Upper lobe of left lung (tissue), 6 donors: ENCODE data around the gene FZD2. TPM values are rescaled to one million over a fixed set of nuclear protein-coding genes. Genes with fewer than 3 reads are reported as not detected.
A peak's percentile ranks its signal among the peaks of the same experiment; 100 is the strongest.

Experiments used
- ATAC-seq, 2 donors: fragments of 200-7000 bp; cut with Tn5 transposase; one replicate each; pipeline ENCODE4 v1.9.1; 2022; ENCODE audit warnings: mild to moderate bottlenecking in 2 of 2, moderate library complexity in 2 of 2; ENCODE audit not compliant: low FRiP score in 2 of 2
- DNase-seq, 2 donors: peaks; one replicate each; pipeline ENCODE4 v3.0.0-alpha.2; 2019 to 2020
- H3K27ac ChIP-seq, 4 donors: fragments of 200-600 bp; sonication (generic); one replicate each; pipeline ENCODE4 v1.5.1; 2016 to 2019
- H3K27me3 ChIP-seq, 4 donors: fragments of 200-600 bp; sonication (generic); one replicate each; pipeline ENCODE4 v1.5.1; 2017 to 2019
- H3K36me3 ChIP-seq, 4 donors: fragments of 200-600 bp; sonication (generic); one replicate each; pipeline ENCODE4 v1.5.1; 2016 to 2019
- H3K4me1 ChIP-seq, 4 donors: fragments of 200-600 bp; sonication (generic); one replicate each; pipeline ENCODE4 v1.5.1; 2018 to 2019
- H3K4me3 ChIP-seq, 4 donors: fragments of 200-600 bp; sonication (generic); one replicate each; pipeline ENCODE4 v1.5.1; 2017 to 2019; ENCODE audit warnings: mild to moderate bottlenecking in 2 of 4, moderate library complexity in 1 of 4
- H3K9me3 ChIP-seq, 4 donors: fragments of 200-600 bp; sonication (generic); one replicate each; pipeline ENCODE4 v1.5.1; 2018 to 2019
- CTCF ChIP-seq, 6 experiments: fragments of 450-650 bp in 4 of 6; fragments of 200-600 bp in 2 of 6; sonication (generic) in 2 of 6; IDR thresholded peaks; one replicate each; pipeline ENCODE4 v1.5.1; 2016 to 2019; ENCODE audit warnings: antibody characterized with exemption in 6 of 6
- EP300 ChIP-seq, 4 donors: sonication (generic); formaldehyde crosslinking; IDR thresholded peaks; one replicate each; pipeline ENCODE4 v1.5.1; 2017; ENCODE audit warnings: antibody characterized with exemption in 4 of 4, control low read depth in 2 of 4
- POLR2A ChIP-seq, 4 donors: fragments of 450-650 bp; IDR thresholded peaks; one replicate each; pipeline ENCODE4 v1.5.1; 2016 to 2017; ENCODE audit warnings: antibody characterized with exemption in 4 of 4, mild to moderate bottlenecking in 2 of 4
- POLR2AphosphoS5 ChIP-seq, 2 donors: sonication (generic); formaldehyde crosslinking; IDR thresholded peaks; one replicate each; pipeline ENCODE4 v1.5.1; 2017; ENCODE audit warnings: antibody characterized with exemption in 2 of 2
- WGBS, 2 donors: methylation state at CpG; one replicate each; pipeline ENCODE4 v1.1.5; 2017 to 2018; 5-methylcytosine and 5-hydroxymethylcytosine counted together
- total RNA-seq, 6 donors: library from RNA; depleted of rRNA in 4 of 6; stranded (reverse); fragments of >200 nt in 4 of 6; gene quantifications; one replicate each; pipeline versions ENCODE4 v1.1.0 to v1.2.1, GENCODE V29; 2016 to 2021
- donor health status: DM: no; HTN: no; CAD: no; lungs with moderate emphysema.
- donor health status: DM: no; HTN: yes; CAD: no; lungs with severe emphysema.

Gene FZD2
- total RNA-seq, 6 donors from 2014 or later: 4.2 to 12.9 (median 7.5) TPM

DNA sequence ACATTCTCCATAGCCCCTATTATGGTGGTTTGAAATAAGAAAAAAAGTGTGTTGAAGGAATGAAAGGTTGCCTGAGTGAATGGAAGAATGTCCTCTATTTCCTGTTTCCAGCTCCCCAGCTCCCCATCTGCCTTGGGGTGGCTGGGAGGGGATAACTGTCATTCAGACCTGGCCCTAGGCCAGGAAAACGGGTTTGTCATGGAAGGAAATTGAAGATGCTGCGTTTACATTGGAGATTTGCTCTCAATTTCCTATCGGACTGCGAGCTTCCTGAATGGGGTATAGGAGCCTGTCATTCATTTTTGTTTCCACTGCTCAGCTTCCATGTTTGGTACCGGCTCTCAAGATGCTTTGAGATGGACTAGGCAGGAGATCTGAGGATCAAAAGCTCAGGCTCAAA lies 2.2 kb upstream of the FZD2 start:
- no peak overlapping the region for H3K27ac ChIP-seq
- peaks cover 0 to 21% (median 8%) of the 10 kb centered on the region in 4 donors for H3K27me3 ChIP-seq
- 33 to 45% methylated on average over 5 of the region's 5 CpGs for whole genome bisulfite sequencing, 2 donors
- H3K36me3 ChIP-seq: no peaks in the 10 kb centered on the region
- DNase-seq (no peak), ATAC-seq (no peak)
- H3K4me1 ChIP-seq: peaks cover 25 to 44% (median 28%) of the 10 kb centered on the region in 4 donors
- TF ChIP-seq POLR2A (IDR thresholded peaks at IDR 0.05): no peak
- no peak for TF ChIP-seq EP300 (IDR thresholded peaks at IDR 0.05)
- TF ChIP-seq CTCF (IDR thresholded peaks at IDR 0.05): no peak
- TF ChIP-seq POLR2AphosphoS5 (IDR thresholded peaks at IDR 0.05): no peak
- no peak overlapping the region for H3K4me3 ChIP-seq
- no peaks in the 10 kb centered on the region for H3K9me3 ChIP-seq

DNA sequence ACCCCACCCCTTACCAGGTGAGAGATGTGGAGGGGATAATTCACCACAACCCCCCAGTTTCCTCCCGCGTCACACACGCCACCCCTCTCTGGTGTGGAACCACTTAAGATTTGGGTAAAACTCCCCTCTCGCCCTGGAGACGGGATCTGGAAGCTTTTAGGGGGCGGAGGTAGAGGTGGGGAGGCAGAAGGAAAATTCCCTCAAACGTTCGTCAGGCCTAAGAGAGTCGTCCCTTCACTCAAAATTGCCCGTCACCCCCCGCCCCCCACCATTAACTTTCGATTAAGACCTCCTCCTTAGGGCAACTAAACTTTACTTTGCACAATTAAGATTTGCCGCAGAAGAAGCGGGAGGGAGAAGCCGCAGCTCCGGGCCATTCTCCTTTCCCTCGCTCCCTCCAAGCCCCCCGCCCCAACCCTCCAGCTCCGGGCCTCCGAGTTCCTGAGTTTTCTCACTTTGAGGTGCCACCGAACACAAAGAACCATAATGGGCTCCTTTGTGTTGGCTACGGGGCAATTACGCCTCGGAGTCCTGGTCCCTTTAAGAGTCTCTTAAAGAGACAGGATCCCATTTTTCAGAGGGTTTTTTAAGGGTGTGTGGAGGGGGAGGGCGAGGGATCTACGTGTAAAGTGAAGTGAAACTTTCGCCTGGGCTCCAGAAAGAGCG lies 985 bp upstream of the FZD2 start:
- DNase-seq: peak in 1 of 2 donors; percentile 36
- WGBS, 2 donors: 3% methylated on average over 27 to 28 of the region's 28 CpGs

DNA sequence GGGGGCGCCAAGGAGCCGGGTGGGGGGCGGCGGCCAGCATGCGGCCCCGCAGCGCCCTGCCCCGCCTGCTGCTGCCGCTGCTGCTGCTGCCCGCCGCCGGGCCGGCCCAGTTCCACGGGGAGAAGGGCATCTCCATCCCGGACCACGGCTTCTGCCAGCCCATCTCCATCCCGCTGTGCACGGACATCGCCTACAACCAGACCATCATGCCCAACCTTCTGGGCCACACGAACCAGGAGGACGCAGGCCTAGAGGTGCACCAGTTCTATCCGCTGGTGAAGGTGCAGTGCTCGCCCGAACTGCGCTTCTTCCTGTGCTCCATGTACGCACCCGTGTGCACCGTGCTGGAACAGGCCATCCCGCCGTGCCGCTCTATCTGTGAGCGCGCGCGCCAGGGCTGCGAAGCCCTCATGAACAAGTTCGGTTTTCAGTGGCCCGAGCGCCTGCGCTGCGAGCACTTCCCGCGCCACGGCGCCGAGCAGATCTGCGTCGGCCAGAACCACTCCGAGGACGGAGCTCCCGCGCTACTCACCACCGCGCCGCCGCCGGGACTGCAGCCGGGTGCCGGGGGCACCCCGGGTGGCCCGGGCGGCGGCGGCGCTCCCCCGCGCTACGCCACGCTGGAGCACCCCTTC lies 484 bp downstream of the FZD2 start:
- WGBS, 2 donors: 5 to 8% methylated on average over 17 to 18 of the region's 69 CpGs
- no peaks in the 10 kb centered on the region for H3K9me3 ChIP-seq
- peak overlapping the region in 2 of 4 donors; percentile 81 to 87 for H3K27ac ChIP-seq
- DNase-seq (peak; percentile 25 to 90), ATAC-seq (peak in 1 of 2 donors; percentile 49)
- H3K4me1 ChIP-seq: peaks cover 23 to 44% (median 27%) of the 10 kb centered on the region in 4 donors
- H3K27me3 ChIP-seq: peaks cover 0 to 21% (median 8%) of the 10 kb centered on the region in 4 donors
- H3K36me3 ChIP-seq: no peaks in the 10 kb centered on the region
- TF ChIP-seq POLR2AphosphoS5 (IDR thresholded peaks at IDR 0.05) (no peak), POLR2A (IDR thresholded peaks at IDR 0.05) (no peak), EP300 (IDR thresholded peaks at IDR 0.05) (no peak), CTCF (IDR thresholded peaks at IDR 0.05) (no peak)
- peak overlapping the region; percentile 59 to 80 (median 70) for H3K4me3 ChIP-seq

More for the DNA sequence above, 985 bp upstream of the FZD2 start:
- Histone ChIP-seq H3K27me3 (peaks cover 0 to 21% (median 8%) of the 10 kb centered on the region in 4 donors), H3K4me1 (peaks cover 25 to 44% (median 28%) of the 10 kb centered on the region in 4 donors), H3K4me3 (peak overlapping the region; percentile 59 to 80 (median 70)), H3K9me3 (no peaks in the 10 kb centered on the region), H3K27ac (peak overlapping the region; percentile 81 to 87 (median 84)), H3K36me3 (no peaks in the 10 kb centered on the region)
- ATAC-seq: peak in 1 of 2 donors; percentile 78
- no peak for TF ChIP-seq POLR2AphosphoS5 (IDR thresholded peaks at IDR 0.05)
- no peak for TF ChIP-seq EP300 (IDR thresholded peaks at IDR 0.05)
- no peak for TF ChIP-seq CTCF (IDR thresholded peaks at IDR 0.05)
- TF ChIP-seq POLR2A (IDR thresholded peaks at IDR 0.05): no peak

DNA sequence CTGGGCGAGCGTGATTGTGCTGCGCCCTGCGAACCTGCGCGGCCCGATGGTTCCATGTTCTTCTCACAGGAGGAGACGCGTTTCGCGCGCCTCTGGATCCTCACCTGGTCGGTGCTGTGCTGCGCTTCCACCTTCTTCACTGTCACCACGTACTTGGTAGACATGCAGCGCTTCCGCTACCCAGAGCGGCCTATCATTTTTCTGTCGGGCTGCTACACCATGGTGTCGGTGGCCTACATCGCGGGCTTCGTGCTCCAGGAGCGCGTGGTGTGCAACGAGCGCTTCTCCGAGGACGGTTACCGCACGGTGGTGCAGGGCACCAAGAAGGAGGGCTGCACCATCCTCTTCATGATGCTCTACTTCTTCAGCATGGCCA lies 1.0 kb downstream of the FZD2 start:
- Histone ChIP-seq H3K4me3 (peak overlapping the region in 3 of 4 donors; percentile 68 to 80 (median 72)), H3K9me3 (no peaks in the 10 kb centered on the region), H3K27ac (peak overlapping the region in 1 of 4 donors; percentile 87), H3K27me3 (peaks cover 0 to 21% (median 8%) of the 10 kb centered on the region in 4 donors), H3K4me1 (peaks cover 23 to 44% (median 27%) of the 10 kb centered on the region in 4 donors), H3K36me3 (no peaks in the 10 kb centered on the region)
- no peak for DNase-seq
- TF ChIP-seq CTCF (IDR thresholded peaks at IDR 0.05) (no peak), EP300 (IDR thresholded peaks at IDR 0.05) (no peak), POLR2AphosphoS5 (IDR thresholded peaks at IDR 0.05) (no peak), POLR2A (IDR thresholded peaks at IDR 0.05) (no peak)
- WGBS, 2 donors: 25 to 39% methylated on average over 19 to 31 of the region's 31 CpGs
- no peak for ATAC-seq
